Karpas-422 (cell line): ENCODE measurements around the gene MLLT3. TPM values are rescaled to one million over a fixed set of nuclear protein-coding genes. Genes with fewer than 3 reads are reported as not detected.

ENCODE experiments used
- DNase-seq: peaks from one replicate; pipeline ENCODE4 v3.0.0-alpha.2; 2015
- H2AFZ ChIP-seq: fragments of 200-600 bp; sonication (generic); 2 replicates; pipeline ENCODE4 v1.6.1; 2014; ENCODE audit warnings: antibody characterized with exemption, low read length, mixed read lengths
- H3K27ac ChIP-seq: fragments of 200-600 bp; sonication (generic); 2 replicates; pipeline ENCODE4 v1.5.1; 2014; ENCODE audit warnings: mild to moderate bottlenecking, low read length, moderate library complexity
- H3K27me3 ChIP-seq: fragments of 200-600 bp; sonication (generic); 2 replicates; pipeline ENCODE4 v1.6.1; 2014; ENCODE audit warnings: low read length, mixed read lengths
- H3K36me3 ChIP-seq: fragments of 200-600 bp; sonication (generic); 2 replicates; pipeline ENCODE4 v1.6.1; 2014; ENCODE audit warnings: low read length, mixed read lengths; ENCODE audit not compliant: insufficient read depth
- H3K4me1 ChIP-seq: fragments of 200-600 bp; sonication (generic); 2 replicates; pipeline ENCODE4 v1.6.1; 2014; ENCODE audit warnings: mild to moderate bottlenecking, low read length, mixed read lengths
- H3K4me2 ChIP-seq: fragments of 200-600 bp; sonication (generic); 2 replicates; pipeline ENCODE4 v1.6.1; 2014; ENCODE audit warnings: low read length, low read depth, mild to moderate bottlenecking; ENCODE audit not compliant: poor library complexity, severe bottlenecking
- H3K4me3 ChIP-seq: fragments of 200-600 bp; sonication (generic); 2 replicates; pipeline ENCODE4 v1.5.1; 2014; ENCODE audit warnings: mild to moderate bottlenecking, antibody characterized with exemption, low read length, mixed read lengths
- H3K79me2 ChIP-seq: fragments of 200-600 bp; sonication (generic); 2 replicates; pipeline ENCODE4 v1.6.1; 2014; ENCODE audit warnings: mild to moderate bottlenecking, low read length, mixed read lengths
- H3K9ac ChIP-seq: fragments of 200-600 bp; sonication (generic); 2 replicates; pipeline ENCODE4 v1.6.0; 2014; ENCODE audit warnings: low read length
- H3K9me2 ChIP-seq: fragments of 200-600 bp; sonication (generic), shearing (Covaris generic); replicated peaks from 2 replicates; pipeline ENCODE4 v1.6.0; 2014; ENCODE audit warnings: mild to moderate bottlenecking, low read length, moderate library complexity; ENCODE audit not compliant: insufficient read depth
- H3K9me3 ChIP-seq: fragments of 300-700, 200-600 bp; sonication (generic); 2 replicates; pipeline ENCODE4 v1.6.1; 2014; ENCODE audit warnings: low read length, mixed read lengths
- H4K20me1 ChIP-seq: fragments of 200-600 bp; sonication (generic); 2 replicates; pipeline ENCODE4 v1.6.1; 2014; ENCODE audit warnings: mild to moderate bottlenecking, antibody characterized with exemption, low read length, low read depth; ENCODE audit not compliant: insufficient read depth
- total RNA-seq: library from RNA; depleted of rRNA; stranded (reverse); fragments of >200 nt; shearing (Covaris generic); gene quantifications from 2 replicates; pipeline ENCODE4 v1.2.3, GENCODE V29; 2014; ENCODE audit warnings: low replicate concordance

The MLLT3 gene
- total RNA-seq, 1 experiment from 2014 or later, result 5.8 TPM

- no peaks in the 10 kb centered on the region for H3K36me3 ChIP-seq
- DNase-seq, result no peak
- H3K4me1 ChIP-seq, result peaks cover 21% of the 10 kb centered on the region
- no peak overlapping the region for H3K4me3 ChIP-seq
- no peaks in the 10 kb centered on the region for H3K9me2 ChIP-seq
- H3K27me3 ChIP-seq, result no peaks in the 10 kb centered on the region
- H3K4me2 ChIP-seq, result no peak overlapping the region
- peaks cover 22% of the 10 kb centered on the region for H4K20me1 ChIP-seq
- H3K27ac ChIP-seq, result no peak overlapping the region
- H3K79me2 ChIP-seq, result no peaks in the 10 kb centered on the region
- no peak overlapping the region for H2AFZ ChIP-seq
- H3K9ac ChIP-seq, result no peak overlapping the region
- no peaks in the 10 kb centered on the region for H3K9me3 ChIP-seq
Measured at GRCh38 chr9:20568400-20568799, 53.9 kb downstream of the MLLT3 start.

GRCh38 chr9:20566401-20566800 is 55.9 kb downstream of the MLLT3 start:
- Histone ChIP-seq H3K9ac (no peak overlapping the region), H3K9me2 (no peaks in the 10 kb centered on the region), H3K27me3 (no peaks in the 10 kb centered on the region), H3K79me2 (no peaks in the 10 kb centered on the region), H3K4me2 (no peak overlapping the region), H3K9me3 (no peaks in the 10 kb centered on the region), H3K36me3 (no peaks in the 10 kb centered on the region), H3K27ac (no peak overlapping the region), H2AFZ (no peak overlapping the region), H3K4me1 (peaks cover 29% of the 10 kb centered on the region), H4K20me1 (peaks cover 38% of the 10 kb centered on the region), H3K4me3 (no peak overlapping the region)
- DNase-seq, result no peak

GRCh38 chr9:20564650-20565049 is 57.6 kb downstream of the MLLT3 start:
- no peaks in the 10 kb centered on the region for H3K27me3 ChIP-seq
- H3K9ac ChIP-seq, result no peak overlapping the region
- no peak overlapping the region for H3K27ac ChIP-seq
- DNase-seq, result peak; percentile 57
- H2AFZ ChIP-seq, result no peak overlapping the region
- peaks cover 29% of the 10 kb centered on the region for H3K4me1 ChIP-seq
- H3K79me2 ChIP-seq, result no peaks in the 10 kb centered on the region
- H3K9me2 ChIP-seq, result no peaks in the 10 kb centered on the region
- no peaks in the 10 kb centered on the region for H3K36me3 ChIP-seq
- peaks cover 32% of the 10 kb centered on the region for H4K20me1 ChIP-seq
- H3K4me2 ChIP-seq, result peak overlapping the region; percentile 16
- H3K9me3 ChIP-seq, result no peaks in the 10 kb centered on the region
- no peak overlapping the region for H3K4me3 ChIP-seq

GRCh38 chr9:20563917-20564316 is 58.4 kb downstream of the MLLT3 start:
- Histone ChIP-seq H3K4me1 (peaks cover 29% of the 10 kb centered on the region), H3K9ac (no peak overlapping the region), H3K4me3 (no peak overlapping the region), H3K27me3 (no peaks in the 10 kb centered on the region), H3K9me2 (no peaks in the 10 kb centered on the region), H3K79me2 (no peaks in the 10 kb centered on the region), H4K20me1 (peaks cover 32% of the 10 kb centered on the region), H3K4me2 (peak overlapping the region; percentile 16), H3K36me3 (no peaks in the 10 kb centered on the region), H2AFZ (no peak overlapping the region), H3K27ac (no peak overlapping the region), H3K9me3 (no peaks in the 10 kb centered on the region)
- DNase-seq, result peak; percentile 43

GRCh38 chr9:20562051-20562450 is 60.2 kb downstream of the MLLT3 start:
- Histone ChIP-seq H3K79me2 (no peaks in the 10 kb centered on the region), H2AFZ (no peak overlapping the region), H3K4me1 (peaks cover 29% of the 10 kb centered on the region), H3K4me3 (no peak overlapping the region), H3K27ac (no peak overlapping the region), H4K20me1 (peaks cover 34% of the 10 kb centered on the region), H3K27me3 (no peaks in the 10 kb centered on the region), H3K9me3 (no peaks in the 10 kb centered on the region), H3K9ac (no peak overlapping the region), H3K9me2 (no peaks in the 10 kb centered on the region), H3K4me2 (no peak overlapping the region), H3K36me3 (no peaks in the 10 kb centered on the region)
- DNase-seq, result no peak

GRCh38 chr9:20561531-20561930 is 60.8 kb downstream of the MLLT3 start:
- H3K4me2 ChIP-seq, result no peak overlapping the region
- no peaks in the 10 kb centered on the region for H3K27me3 ChIP-seq
- no peaks in the 10 kb centered on the region for H3K9me3 ChIP-seq
- H3K27ac ChIP-seq, result no peak overlapping the region
- peaks cover 29% of the 10 kb centered on the region for H3K4me1 ChIP-seq
- H4K20me1 ChIP-seq, result peaks cover 34% of the 10 kb centered on the region
- no peak for DNase-seq
- no peaks in the 10 kb centered on the region for H3K9me2 ChIP-seq
- H3K79me2 ChIP-seq, result no peaks in the 10 kb centered on the region
- H3K9ac ChIP-seq, result no peak overlapping the region
- H3K4me3 ChIP-seq, result no peak overlapping the region
- H2AFZ ChIP-seq, result no peak overlapping the region
- no peaks in the 10 kb centered on the region for H3K36me3 ChIP-seq

GRCh38 chr9:20559231-20559890 is 62.9 kb downstream of the MLLT3 start:
- H3K4me2 ChIP-seq, result no peak overlapping the region
- no peak for DNase-seq

GRCh38 chr9:20558566-20559016 is 63.7 kb downstream of the MLLT3 start:
- no peak for DNase-seq
- peaks cover 10% of the 10 kb centered on the region for H3K4me1 ChIP-seq
- H3K9me2 ChIP-seq, result no peaks in the 10 kb centered on the region
- no peak overlapping the region for H3K4me3 ChIP-seq
- H3K27me3 ChIP-seq, result no peaks in the 10 kb centered on the region
- H3K36me3 ChIP-seq, result no peaks in the 10 kb centered on the region
- no peaks in the 10 kb centered on the region for H3K9me3 ChIP-seq
- no peak overlapping the region for H3K4me2 ChIP-seq
- H3K79me2 ChIP-seq, result no peaks in the 10 kb centered on the region
- H3K9ac ChIP-seq, result no peak overlapping the region
- H4K20me1 ChIP-seq, result peaks cover 21% of the 10 kb centered on the region
- H2AFZ ChIP-seq, result no peak overlapping the region
- H3K27ac ChIP-seq, result no peak overlapping the region

More at GRCh38 chr9:20559231-20559890, 62.9 kb downstream of the MLLT3 start:
- H3K9me3 ChIP-seq, result no peaks in the 10 kb centered on the region
- H3K27me3 ChIP-seq, result no peaks in the 10 kb centered on the region
- no peaks in the 10 kb centered on the region for H3K79me2 ChIP-seq
- peaks cover 24% of the 10 kb centered on the region for H4K20me1 ChIP-seq
- no peaks in the 10 kb centered on the region for H3K36me3 ChIP-seq
- no peaks in the 10 kb centered on the region for H3K9me2 ChIP-seq
- H2AFZ ChIP-seq, result no peak overlapping the region
- H3K27ac ChIP-seq, result no peak overlapping the region
- H3K4me1 ChIP-seq, result peaks cover 18% of the 10 kb centered on the region
- H3K4me3 ChIP-seq, result no peak overlapping the region
- no peak overlapping the region for H3K9ac ChIP-seq
